Measurements from ENCODE around the gene LMOD1. TPM values are rescaled to one million over a fixed set of nuclear protein-coding genes. Genes with fewer than 3 reads are reported as not detected.

LMOD1 gene
- polyA plus RNA-seq, 3 donors = not detected

GRCh38 chr1:201930137-201930536 is 16.2 kb downstream of the LMOD1 start:
- Histone ChIP-seq H3K9ac (ENCODE audit: insufficient read depth, low read length, poor library complexity, severe bottlenecking) (no peak overlapping the region), H3K79me2 (ENCODE audit: insufficient read depth, low read length) (no peaks in the 10 kb centered on the region), H3K4me2 (replicated peaks; ENCODE audit: extremely low read depth, low read length, poor library complexity, severe bottlenecking) (no peak overlapping the region), H3K4me1 (ENCODE audit: control insufficient read depth in 1 of 2, insufficient read depth in 2 of 2, low read length in 2 of 2) (no peaks in the 10 kb centered on the region), H4K20me1 (ENCODE audit: insufficient read depth, low read length) (no peaks in the 10 kb centered on the region), H3K4me3 (replicated peaks in 1 of 3; ENCODE audit: low read depth in 2 of 3, low read length in 3 of 3) (no peak overlapping the region), H3K9me3 (replicated peaks in 1 of 2; ENCODE audit: control insufficient read depth in 1 of 2, insufficient read depth in 1 of 2, low read length in 2 of 2) (no peaks in the 10 kb centered on the region), H3K36me3 (replicated peaks in 1 of 2; ENCODE audit: control insufficient read depth in 1 of 2, insufficient read depth in 2 of 2, low read length in 2 of 2) (no peaks in the 10 kb centered on the region), H3K27me3 (ENCODE audit: control insufficient read depth in 2 of 2, insufficient read depth in 2 of 2, low read length in 2 of 2) (peaks cover 0 to 14% of the 10 kb centered on the region in 2 donors), H3K27ac (ENCODE audit: low read depth in 1 of 2, low read length in 2 of 2) (no peak overlapping the region), H2AFZ (ENCODE audit: insufficient read depth, low read depth, low read length, poor library complexity, severe bottlenecking) (no peak overlapping the region)
- no peak overlapping the region for H3K27ac Mint-ChIP-seq
- no peak for TF ChIP-seq CTCF (IDR thresholded peaks at IDR 0.05)
- 91% methylated on average over 4 of the region's 4 CpGs for WGBS (ENCODE audit: insufficient coverage)
- no peaks in the 10 kb centered on the region for H3K4me1 Mint-ChIP-seq
- intact Hi-C loops (cut with micrococcal nuclease) = no loop called here
- no peaks in the 10 kb centered on the region for H3K36me3 Mint-ChIP-seq
- H3K4me3 Mint-ChIP-seq = no peak overlapping the region
- H3K9me3 Mint-ChIP-seq = peaks cover 0 to 2% (median 0%) of the 10 kb centered on the region in 7 donors
- peaks cover 6 to 16% (median 13%) of the 10 kb centered on the region in 3 donors for H3K27me3 Mint-ChIP-seq (ENCODE audit: low read depth in 3 of 3)
- no peak for DNase-seq

GRCh38 chr1:201928266-201928665 is 18.1 kb downstream of the LMOD1 start:
- no peak overlapping the region for H3K27ac ChIP-seq (ENCODE audit: low read depth in 1 of 2, low read length in 2 of 2)
- H3K9me3 ChIP-seq (replicated peaks in 1 of 2; ENCODE audit: control insufficient read depth in 1 of 2, insufficient read depth in 1 of 2, low read length in 2 of 2) = no peaks in the 10 kb centered on the region
- no peak overlapping the region for H3K4me3 ChIP-seq (replicated peaks in 1 of 3; ENCODE audit: low read depth in 2 of 3, low read length in 3 of 3)
- no peak overlapping the region for H2AFZ ChIP-seq (ENCODE audit: insufficient read depth, low read depth, low read length, poor library complexity, severe bottlenecking)
- H3K79me2 ChIP-seq (ENCODE audit: insufficient read depth, low read length) = no peaks in the 10 kb centered on the region
- Mint-ChIP-seq H3K9me3 (peaks cover 0 to 8% (median 2%) of the 10 kb centered on the region in 7 donors), H3K4me1 (no peaks in the 10 kb centered on the region), H3K27ac (no peak overlapping the region), H3K36me3 (no peaks in the 10 kb centered on the region), H3K27me3 (ENCODE audit: low read depth in 3 of 3) (peaks cover 5 to 12% (median 12%) of the 10 kb centered on the region in 3 donors), H3K4me3 (no peak overlapping the region)
- H3K9ac ChIP-seq (ENCODE audit: insufficient read depth, low read length, poor library complexity, severe bottlenecking) = no peak overlapping the region
- no peak for DNase-seq
- H3K4me2 ChIP-seq (replicated peaks; ENCODE audit: extremely low read depth, low read length, poor library complexity, severe bottlenecking) = no peak overlapping the region
- H3K4me1 ChIP-seq (ENCODE audit: control insufficient read depth in 1 of 2, insufficient read depth in 2 of 2, low read length in 2 of 2) = no peaks in the 10 kb centered on the region
- WGBS (ENCODE audit: insufficient coverage) = 100% methylated on average over 1 of the region's 3 CpGs
- no peaks in the 10 kb centered on the region for H4K20me1 ChIP-seq (ENCODE audit: insufficient read depth, low read length)
- H3K36me3 ChIP-seq (replicated peaks in 1 of 2; ENCODE audit: control insufficient read depth in 1 of 2, insufficient read depth in 2 of 2, low read length in 2 of 2) = no peaks in the 10 kb centered on the region
- intact Hi-C loops (cut with micrococcal nuclease) = no loop called here
- H3K27me3 ChIP-seq (ENCODE audit: control insufficient read depth in 2 of 2, insufficient read depth in 2 of 2, low read length in 2 of 2) = peaks cover 0 to 4% of the 10 kb centered on the region in 2 donors
- TF ChIP-seq CTCF (IDR thresholded peaks at IDR 0.05) = no peak

All from CD14-positive monocyte (primary cell).